ENCODE data around the gene JUNB. TPM values are rescaled to one million over a fixed set of nuclear protein-coding genes. Genes with fewer than 3 reads are reported as not detected.

The JUNB gene
- total and polyA plus RNA-seq, 2 of the 13 experiments (the other 11 are each of a cell fraction or from before 2014, with no cell fraction given) = 7.7 to 8.2 TPM

DNA sequence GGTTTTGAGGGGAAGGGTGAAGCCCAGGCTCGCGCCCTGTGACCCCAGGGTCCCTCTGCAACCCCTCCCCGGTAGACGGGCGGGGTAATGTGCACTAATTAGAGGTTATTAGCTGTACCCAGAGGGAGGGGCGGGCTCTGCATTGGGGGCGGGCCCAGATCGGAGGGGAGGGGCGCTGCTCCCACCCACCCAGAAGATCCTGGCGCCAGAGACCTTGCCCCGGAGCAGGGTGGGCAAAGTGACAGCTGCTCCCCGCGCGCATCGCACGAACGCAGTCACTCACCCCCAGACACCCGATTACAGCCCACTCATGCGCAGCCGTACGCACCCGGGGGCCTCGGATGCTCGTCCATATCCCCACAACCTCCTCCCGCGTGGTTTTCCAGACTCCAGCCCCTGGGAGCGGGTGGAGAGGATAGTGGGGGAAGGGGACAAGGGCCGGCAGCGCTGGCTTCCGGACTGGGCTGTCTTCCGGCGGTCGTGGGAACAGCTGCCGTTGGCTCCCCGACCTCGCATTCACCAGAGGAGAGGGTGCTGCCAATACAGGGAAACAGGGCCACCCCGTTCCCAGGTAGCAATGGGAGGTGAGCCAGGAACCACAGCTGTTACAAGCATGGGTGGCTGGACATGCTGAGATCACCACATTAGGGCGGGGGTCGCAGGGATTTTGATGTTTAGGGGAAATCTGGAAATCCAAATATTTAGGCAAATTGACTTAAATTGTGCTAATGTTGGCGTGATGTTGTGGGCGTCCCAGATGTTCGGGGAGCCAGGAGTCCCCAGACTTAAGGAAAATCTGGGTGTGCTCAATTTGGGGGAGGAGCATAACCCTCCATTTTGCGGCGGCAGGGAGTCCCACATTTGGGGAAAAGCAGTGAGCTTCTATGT is 13.0 kb upstream of the JUNB start (continued):
- no peak for TF ChIP-seq HNF4G (IDR thresholded peaks at IDR 0.05; ENCODE audit: borderline replicate concordance, low read depth, low read length)
- TF ChIP-seq HNF4G (CRISPR knock-in tag; IDR thresholded peaks at IDR 0.05; ENCODE audit: borderline replicate concordance, low read depth) = 0 out of 2 replicates have a peak, but pooled peaks have one; percentile 34
- TF ChIP-seq ZBTB4 (CRISPR knock-in tag; IDR thresholded peaks at IDR 0.05; ENCODE audit: borderline replicate concordance) = no peak
- no peak for TF ChIP-seq ISX (CRISPR knock-in tag; conservative IDR thresholded peaks at IDR 0.05)
- no peak for TF ChIP-seq ZEB1 (IDR thresholded peaks at IDR 0.05; ENCODE audit: insufficient replicate concordance, low read depth)
- TF ChIP-seq ZNF724P (CRISPR knock-in tag; IDR thresholded peaks at IDR 0.05; ENCODE audit: borderline replicate concordance) = no peak
- no peak for TF ChIP-seq ZNF432 (CRISPR knock-in tag; IDR thresholded peaks at IDR 0.05; ENCODE audit: borderline replicate concordance)
- TF ChIP-seq MAF1 (CRISPR knock-in tag; IDR thresholded peaks at IDR 0.05; ENCODE audit: borderline replicate concordance) = no peak
- no peak for TF ChIP-seq ZNF367 (CRISPR knock-in tag; IDR thresholded peaks at IDR 0.05; ENCODE audit: borderline replicate concordance)
- TF ChIP-seq FOXO1 (CRISPR knock-in tag; IDR thresholded peaks at IDR 0.05) = no peak
- no peak for TF ChIP-seq XBP1 (CRISPR knock-in tag; IDR thresholded peaks at IDR 0.05)
- TF ChIP-seq ZNF639 (CRISPR knock-in tag; conservative IDR thresholded peaks at IDR 0.05) = no peak
- no peak for TF ChIP-seq KLF15 (CRISPR knock-in tag; IDR thresholded peaks at IDR 0.05; ENCODE audit: borderline replicate concordance)
- TF ChIP-seq, protein P1, sequence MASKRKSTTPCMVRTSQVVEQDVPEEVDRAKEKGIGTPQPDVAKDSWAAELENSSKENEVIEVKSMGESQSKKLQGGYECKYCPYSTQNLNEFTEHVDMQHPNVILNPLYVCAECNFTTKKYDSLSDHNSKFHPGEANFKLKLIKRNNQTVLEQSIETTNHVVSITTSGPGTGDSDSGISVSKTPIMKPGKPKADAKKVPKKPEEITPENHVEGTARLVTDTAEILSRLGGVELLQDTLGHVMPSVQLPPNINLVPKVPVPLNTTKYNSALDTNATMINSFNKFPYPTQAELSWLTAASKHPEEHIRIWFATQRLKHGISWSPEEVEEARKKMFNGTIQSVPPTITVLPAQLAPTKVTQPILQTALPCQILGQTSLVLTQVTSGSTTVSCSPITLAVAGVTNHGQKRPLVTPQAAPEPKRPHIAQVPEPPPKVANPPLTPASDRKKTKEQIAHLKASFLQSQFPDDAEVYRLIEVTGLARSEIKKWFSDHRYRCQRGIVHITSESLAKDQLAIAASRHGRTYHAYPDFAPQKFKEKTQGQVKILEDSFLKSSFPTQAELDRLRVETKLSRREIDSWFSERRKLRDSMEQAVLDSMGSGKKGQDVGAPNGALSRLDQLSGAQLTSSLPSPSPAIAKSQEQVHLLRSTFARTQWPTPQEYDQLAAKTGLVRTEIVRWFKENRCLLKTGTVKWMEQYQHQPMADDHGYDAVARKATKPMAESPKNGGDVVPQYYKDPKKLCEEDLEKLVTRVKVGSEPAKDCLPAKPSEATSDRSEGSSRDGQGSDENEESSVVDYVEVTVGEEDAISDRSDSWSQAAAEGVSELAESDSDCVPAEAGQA (IDR thresholded peaks at IDR 0.05; ENCODE audit: low read depth) = no peak
- TF ChIP-seq, protein P1 (CRISPR knock-in tag; IDR thresholded peaks at IDR 0.05; ENCODE audit: borderline replicate concordance) = no peak
- TF ChIP-seq, protein P2, sequence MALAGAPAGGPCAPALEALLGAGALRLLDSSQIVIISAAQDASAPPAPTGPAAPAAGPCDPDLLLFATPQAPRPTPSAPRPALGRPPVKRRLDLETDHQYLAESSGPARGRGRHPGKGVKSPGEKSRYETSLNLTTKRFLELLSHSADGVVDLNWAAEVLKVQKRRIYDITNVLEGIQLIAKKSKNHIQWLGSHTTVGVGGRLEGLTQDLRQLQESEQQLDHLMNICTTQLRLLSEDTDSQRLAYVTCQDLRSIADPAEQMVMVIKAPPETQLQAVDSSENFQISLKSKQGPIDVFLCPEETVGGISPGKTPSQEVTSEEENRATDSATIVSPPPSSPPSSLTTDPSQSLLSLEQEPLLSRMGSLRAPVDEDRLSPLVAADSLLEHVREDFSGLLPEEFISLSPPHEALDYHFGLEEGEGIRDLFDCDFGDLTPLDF (CRISPR knock-in tag; IDR thresholded peaks at IDR 0.05) = no peak
- no peak for TF ChIP-seq HOXA3 (CRISPR knock-in tag; IDR thresholded peaks at IDR 0.05)

Data from HepG2 (cell line).